ENCODE data around the gene SCLY.
"Not testable (repeated sequence)": the region's sequence is repeated elsewhere in the genome, so short reads cannot be mapped to it uniquely, and the experiment has no call there.

SCLY gene

GRCh38 chr2:238060542-238061314 is at the start of gene SCLY:
TSS of gene SCLY (plus strand) at chr2:238061001. CDS start at chr2:238061055, 54 bp downstream.
- DNase-seq = peak; percentile 95 to 97

- DNase-seq = no peak
These were observed 47.0 kb upstream of the SCLY start for GRCh38 chr2:238013806-238014205.

GRCh38 chr2:238015705-238016104 is 45.1 kb upstream of the SCLY start:
- DNase-seq = no peak

GRCh38 chr2:238016526-238016925 is 44.3 kb upstream of the SCLY start:
- no peak for DNase-seq

GRCh38 chr2:238019962-238020361 is 40.8 kb upstream of the SCLY start:
- no peak for DNase-seq

- no peak for DNase-seq
These were observed 40.0 kb upstream of the SCLY start for GRCh38 chr2:238020816-238021215.

GRCh38 chr2:238021327-238021726 is 39.5 kb upstream of the SCLY start:
- no peak for DNase-seq

GRCh38 chr2:238022594-238023157 is 38.1 kb upstream of the SCLY start:
- DNase-seq = no peak

GRCh38 chr2:238023608-238024007 is 37.2 kb upstream of the SCLY start:
- no peak for DNase-seq

- DNase-seq = no peak
These were observed 35.8 kb upstream of the SCLY start for GRCh38 chr2:238024986-238025385.

- DNase-seq = no peak
These were observed 35.0 kb upstream of the SCLY start for GRCh38 chr2:238025741-238026360.

- DNase-seq = no peak
These were observed 33.7 kb upstream of the SCLY start for GRCh38 chr2:238027058-238027457.

GRCh38 chr2:238027591-238028415 is 33.0 kb upstream of the SCLY start:
- no peak for DNase-seq

- no peak for DNase-seq
These were observed 30.9 kb upstream of the SCLY start for GRCh38 chr2:238029853-238030252.

GRCh38 chr2:238030422-238031155 is 30.2 kb upstream of the SCLY start:
- DNase-seq = no peak

- DNase-seq = no peak
These were observed 29.1 kb upstream of the SCLY start for GRCh38 chr2:238031751-238032150.

GRCh38 chr2:238032755-238033337 is 28.0 kb upstream of the SCLY start:
- DNase-seq = no peak

- not testable (repeated sequence) for DNase-seq
These were observed 26.8 kb upstream of the SCLY start for GRCh38 chr2:238033991-238034390.

- DNase-seq = no peak
These were observed 22.6 kb upstream of the SCLY start for GRCh38 chr2:238038203-238038602.

- no peak for DNase-seq
These were observed 21.6 kb upstream of the SCLY start for GRCh38 chr2:238039151-238039550.

- DNase-seq = no peak
These were observed 20.8 kb upstream of the SCLY start for GRCh38 chr2:238039985-238040384.

GRCh38 chr2:238040918-238041317 is 19.9 kb upstream of the SCLY start:
- DNase-seq = no peak

Data from hippocampal formation (tissue), 2 donors.